Esophagus (tissue), 2 donors: ENCODE results near the gene OGDH. TPM values are rescaled to one million over a fixed set of nuclear protein-coding genes. Genes with fewer than 3 reads are reported as not detected.

ENCODE experiments used
- H3K27ac ChIP-seq, 2 donors: one replicate each; pipeline ENCODE4 v1.5.1; 2013; ENCODE audit warnings: low read depth in 2 of 2, mild to moderate bottlenecking in 2 of 2, inconsistent platforms in 1 of 2, low read length in 1 of 2, moderate library complexity in 1 of 2
- H3K27me3 ChIP-seq, 2 donors: one replicate each; pipeline ENCODE4 v1.6.1; 2013; ENCODE audit warnings: low read length in 2 of 2, control low read depth in 1 of 2, mild to moderate bottlenecking in 1 of 2; ENCODE audit not compliant: insufficient read depth in 2 of 2, control insufficient read depth in 1 of 2
- H3K36me3 ChIP-seq, 2 donors: one replicate each; pipeline ENCODE4 v1.6.1; 2013; ENCODE audit warnings: low read length in 1 of 2; ENCODE audit not compliant: control insufficient read depth in 2 of 2, insufficient read depth in 2 of 2
- H3K4me1 ChIP-seq, 2 donors: one replicate each; pipeline ENCODE4 v1.6.1; 2013; ENCODE audit warnings: low read length in 1 of 2; ENCODE audit not compliant: control insufficient read depth in 2 of 2, insufficient read depth in 2 of 2
- H3K4me3 ChIP-seq, 2 donors: one replicate each; pipeline ENCODE4 v1.5.1; 2013; ENCODE audit warnings: low read length in 2 of 2, mild to moderate bottlenecking in 2 of 2, low read depth in 1 of 2, moderate library complexity in 1 of 2
- H3K9me3 ChIP-seq, 2 donors: one replicate each; pipeline ENCODE4 v1.6.1; 2013; ENCODE audit warnings: mild to moderate bottlenecking in 2 of 2, low read depth in 1 of 2, low read length in 1 of 2, moderate library complexity in 1 of 2; ENCODE audit not compliant: control insufficient read depth in 2 of 2, insufficient read depth in 1 of 2
- WGBS, 2 donors: extraction: QIAGEN DNeasy Blood & Tissue Kit; methylation state at CpG; one replicate each; pipeline ENCODE4 v1.1.7; 2013; 5-methylcytosine and 5-hydroxymethylcytosine counted together
- polyA plus RNA-seq, 2 donors: library from polyadenylated mRNA; stranded (reverse); fragments of 200-250 nt; gene quantifications; one replicate each; pipeline ENCODE4 v1.2.3, GENCODE V29; 2013
- donor health status: healthy with polysubstance abuse.
- donor health status: Bipolar disorder and iron deficiency.

Gene OGDH
- polyA plus RNA-seq, 2 donors, result 25.8 to 43.0 TPM

- H3K36me3 ChIP-seq, result no peaks in the 10 kb centered on the region
- no peak overlapping the region for H3K27ac ChIP-seq
- H3K9me3 ChIP-seq, result no peaks in the 10 kb centered on the region
- H3K27me3 ChIP-seq, result no peaks in the 10 kb centered on the region
- WGBS, 2 donors, result 89 to 90% methylated on average over 3 of the region's 3 CpGs
- peaks cover 0 to 2% of the 10 kb centered on the region in 2 donors for H3K4me1 ChIP-seq
- no peak overlapping the region for H3K4me3 ChIP-seq
These were observed 130.5 kb downstream of the OGDH start for GRCh38 chr7:44736896-44737295.

GRCh38 chr7:44738051-44738723 is 131.8 kb downstream of the OGDH start:
- Histone ChIP-seq H3K4me3 (no peak overlapping the region), H3K27me3 (no peaks in the 10 kb centered on the region), H3K36me3 (no peaks in the 10 kb centered on the region), H3K27ac (no peak overlapping the region), H3K4me1 (peaks cover 0 to 2% of the 10 kb centered on the region in 2 donors), H3K9me3 (no peaks in the 10 kb centered on the region)
- WGBS, 2 donors, result 91 to 93% methylated on average over 4 of the region's 4 CpGs

GRCh38 chr7:44738876-44739665 is 132.6 kb downstream of the OGDH start:
- no peaks in the 10 kb centered on the region for H3K36me3 ChIP-seq
- 89 to 91% methylated on average over 23 of the region's 23 CpGs for WGBS, 2 donors
- H3K27me3 ChIP-seq, result no peaks in the 10 kb centered on the region
- no peaks in the 10 kb centered on the region for H3K9me3 ChIP-seq
- peaks cover 0 to 2% of the 10 kb centered on the region in 2 donors for H3K4me1 ChIP-seq
- no peak overlapping the region for H3K4me3 ChIP-seq
- H3K27ac ChIP-seq, result no peak overlapping the region

GRCh38 chr7:44740055-44740454 is 133.6 kb downstream of the OGDH start:
- H3K27ac ChIP-seq, result no peak overlapping the region
- peaks cover 0 to 2% of the 10 kb centered on the region in 2 donors for H3K4me1 ChIP-seq
- WGBS, 2 donors, result 88 to 89% methylated on average over 2 of the region's 2 CpGs
- no peaks in the 10 kb centered on the region for H3K27me3 ChIP-seq
- no peak overlapping the region for H3K4me3 ChIP-seq
- H3K9me3 ChIP-seq, result no peaks in the 10 kb centered on the region
- H3K36me3 ChIP-seq, result no peaks in the 10 kb centered on the region

GRCh38 chr7:44743750-44744149 is 137.3 kb downstream of the OGDH start:
- Histone ChIP-seq H3K4me3 (no peak overlapping the region), H3K27me3 (no peaks in the 10 kb centered on the region), H3K27ac (peak overlapping the region in 1 of 2 donors; percentile 30), H3K36me3 (no peaks in the 10 kb centered on the region), H3K9me3 (no peaks in the 10 kb centered on the region), H3K4me1 (peaks cover 0 to 2% of the 10 kb centered on the region in 2 donors)
- WGBS, 2 donors, result 33 to 56% methylated on average over 1 of the region's 1 CpG

- 1 to 2% methylated on average over 45 to 92 of the region's 92 CpGs for WGBS, 2 donors
- Histone ChIP-seq H3K4me3 (peak within 1 kb of the TSS; percentile 85 to 97), H3K36me3 (peaks cover 0 to 2% of the 10 kb centered on the region in 2 donors), H3K27me3 (no peaks in the 10 kb centered on the region), H3K4me1 (peaks cover 4 to 19% of the 10 kb centered on the region in 2 donors), H3K9me3 (no peaks in the 10 kb centered on the region), H3K27ac (peak within 1 kb of the TSS; percentile 97 to 99)
These were observed 141.9 kb downstream of the OGDH start, which contains the start of gene ZMIZ2 for GRCh38 chr7:44748045-44748947. ZMIZ2 (plus strand) TSS chr7:44748847; CDS start chr7:44756250, 7,403 bp downstream.

GRCh38 chr7:44748948-44749731 is 142.7 kb downstream of the OGDH start:
- 1 to 2% methylated on average over 30 to 60 of the region's 60 CpGs for WGBS, 2 donors
- H3K36me3 ChIP-seq, result peaks cover 0 to 2% of the 10 kb centered on the region in 2 donors
- H3K4me3 ChIP-seq, result peak overlapping the region; percentile 85 to 97
- no peaks in the 10 kb centered on the region for H3K9me3 ChIP-seq
- H3K27me3 ChIP-seq, result no peaks in the 10 kb centered on the region
- peaks cover 4 to 20% of the 10 kb centered on the region in 2 donors for H3K4me1 ChIP-seq
- peak overlapping the region; percentile 97 to 99 for H3K27ac ChIP-seq

- no peaks in the 10 kb centered on the region for H3K27me3 ChIP-seq
- H3K36me3 ChIP-seq, result peaks cover 0 to 2% of the 10 kb centered on the region in 2 donors
- peak overlapping the region in 1 of 2 donors; percentile 85 for H3K4me3 ChIP-seq
- no peak overlapping the region for H3K27ac ChIP-seq
- peaks cover 9 to 29% of the 10 kb centered on the region in 2 donors for H3K4me1 ChIP-seq
- no peaks in the 10 kb centered on the region for H3K9me3 ChIP-seq
- 67 to 94% methylated on average over 2 of the region's 2 CpGs for WGBS, 2 donors
These were observed 143.6 kb downstream of the OGDH start for GRCh38 chr7:44749992-44750391.
